CD14-positive monocyte (primary cell): ENCODE results near the gene BTNL3. TPM values are rescaled to one million over a fixed set of nuclear protein-coding genes. Genes with fewer than 3 reads are reported as not detected.

Experiments
- DNase-seq, 3 donors: peaks; one replicate each; pipeline ENCODE4 v3.0.0-alpha.2; 2011 to 2022
- H2AFZ ChIP-seq: 2 replicates; pipeline ENCODE4 v1.6.0; 2012; ENCODE audit warnings: mild to moderate bottlenecking, low read depth, low read length, inconsistent platforms; ENCODE audit not compliant: insufficient read depth, poor library complexity, severe bottlenecking
- H3K27ac ChIP-seq, 2 donors: 1 replicate in 1 of 2; 2 replicates in 1 of 2; pipeline ENCODE4 v1.5.1; 2012 to 2013; ENCODE audit warnings: low read length in 2 of 2, control low read depth in 1 of 2, inconsistent platforms in 1 of 2, low read depth in 1 of 2, mild to moderate bottlenecking in 1 of 2
- H3K27me3 ChIP-seq, 2 donors: one replicate each; pipeline versions ENCODE4 v1.6.0 to v1.6.1; 2011 to 2013; ENCODE audit warnings: low read length in 2 of 2; ENCODE audit not compliant: control insufficient read depth in 2 of 2, insufficient read depth in 2 of 2
- H3K36me3 ChIP-seq, 2 donors: replicated peaks in 1 of 2; 1 replicate in 1 of 2; 2 replicates in 1 of 2; pipeline versions ENCODE4 v1.5.1 to v1.6.1; 2012 to 2013; ENCODE audit warnings: low read length in 2 of 2, control low read depth in 1 of 2, inconsistent platforms in 1 of 2, mild to moderate bottlenecking in 1 of 2; ENCODE audit not compliant: insufficient read depth in 2 of 2, control insufficient read depth in 1 of 2
- H3K4me1 ChIP-seq, 2 donors: 1 replicate in 1 of 2; 2 replicates in 1 of 2; pipeline versions ENCODE4 v1.5.1 to v1.6.1; 2012 to 2013; ENCODE audit warnings: low read length in 2 of 2, control low read depth in 1 of 2, inconsistent platforms in 1 of 2, mild to moderate bottlenecking in 1 of 2, moderate library complexity in 1 of 2; ENCODE audit not compliant: insufficient read depth in 2 of 2, control insufficient read depth in 1 of 2
- H3K4me2 ChIP-seq: replicated peaks from 2 replicates; pipeline ENCODE3; 2012; ENCODE audit warnings: low read length, moderate library complexity, mild to moderate bottlenecking; ENCODE audit not compliant: poor library complexity, severe bottlenecking; ENCODE audit errors: extremely low read depth
- H3K4me3 ChIP-seq, 3 experiments: fragments of 200-600 bp in 1 of 3; sonication (generic) in 1 of 3; replicated peaks in 1 of 3; 1 replicate in 2 of 3; 2 replicates in 1 of 3; pipeline ENCODE4 v1.5.1; 2011 to 2013; ENCODE audit warnings: low read length in 3 of 3, mild to moderate bottlenecking in 3 of 3, control low read depth in 2 of 3, low read depth in 2 of 3, inconsistent platforms in 1 of 3, moderate library complexity in 1 of 3
- H3K79me2 ChIP-seq: 2 replicates; pipeline ENCODE4 v1.6.0; 2012; ENCODE audit warnings: mild to moderate bottlenecking, control low read depth, inconsistent platforms, low read length, moderate library complexity; ENCODE audit not compliant: insufficient read depth
- H3K9ac ChIP-seq: 2 replicates; pipeline ENCODE4 v1.6.0; 2017; ENCODE audit warnings: low read length, mild to moderate bottlenecking; ENCODE audit not compliant: insufficient read depth, poor library complexity, severe bottlenecking
- H3K9me3 ChIP-seq, 2 donors: replicated peaks in 1 of 2; 1 replicate in 1 of 2; 2 replicates in 1 of 2; pipeline versions ENCODE4 v1.5.1 to v1.6.1; 2012 to 2013; ENCODE audit warnings: low read length in 2 of 2, control low read depth in 1 of 2; ENCODE audit not compliant: control insufficient read depth in 1 of 2, insufficient read depth in 1 of 2
- H4K20me1 ChIP-seq: 2 replicates; pipeline ENCODE4 v1.6.0; 2012; ENCODE audit warnings: mild to moderate bottlenecking, low read length, control low read depth, moderate library complexity; ENCODE audit not compliant: insufficient read depth
- H3K27ac Mint-ChIP-seq, 7 donors: one replicate each; pipeline ENCODE4 v1.8.0; 2020; ENCODE audit warnings: mild to moderate bottlenecking in 7 of 7, mixed read lengths in 7 of 7, moderate library complexity in 6 of 7, inconsistent platforms in 2 of 7
- H3K27me3 Mint-ChIP-seq, 3 donors: one replicate each; pipeline ENCODE4 v1.8.0; 2021 to 2022; ENCODE audit warnings: low read depth in 3 of 3, mild to moderate bottlenecking in 3 of 3, mixed read lengths in 3 of 3, moderate library complexity in 3 of 3, inconsistent platforms in 1 of 3
- H3K36me3 Mint-ChIP-seq, 2 donors: one replicate each; pipeline ENCODE4 v1.8.0; 2020; ENCODE audit warnings: mixed read lengths in 2 of 2, inconsistent platforms in 1 of 2, mild to moderate bottlenecking in 1 of 2
- H3K4me1 Mint-ChIP-seq: one replicate; pipeline ENCODE4 v1.8.0; 2020; ENCODE audit warnings: mild to moderate bottlenecking, mixed read lengths
- H3K4me3 Mint-ChIP-seq, 2 donors: one replicate each; pipeline ENCODE4 v1.8.0; 2020; ENCODE audit warnings: mild to moderate bottlenecking in 2 of 2, mixed read lengths in 2 of 2, moderate library complexity in 1 of 2
- H3K9me3 Mint-ChIP-seq, 7 donors: one replicate each; pipeline ENCODE4 v1.8.0; 2020 to 2022; ENCODE audit warnings: mixed read lengths in 7 of 7, mild to moderate bottlenecking in 6 of 7, moderate library complexity in 6 of 7, inconsistent platforms in 2 of 7
- CTCF ChIP-seq: fragments of 200-600 bp; IDR thresholded peaks from one replicate; pipeline ENCODE4 v1.8.0; 2022; ENCODE audit warnings: antibody characterized with exemption, mild to moderate bottlenecking
- WGBS: methylation state at CpG from one replicate; pipeline ENCODE4 v1.1.5; 2013; ENCODE audit warnings: missing lambda C conversion rate; ENCODE audit not compliant: insufficient coverage; 5-methylcytosine and 5-hydroxymethylcytosine counted together
- intact Hi-C, 2 donors: fragments of 100-400 bp; cut with micrococcal nuclease; formaldehyde crosslinking; loops; one replicate each; pipeline versions ENCODE4 v1.15.0 to v1.15.1; 2023
- polyA plus RNA-seq, 3 donors: library from polyadenylated mRNA; depleted of rRNA in 1 of 3; unstranded in 2 of 3; stranded (reverse) in 1 of 3; fragments of 300-500 nt in 2 of 3; fragments of >200 nt in 1 of 3; fragmentation: Illumina TruSeq in 2 of 3; gene quantifications; 1 replicate in 2 of 3; 2 replicates in 1 of 3; pipeline ENCODE4 v1.2.3, GENCODE V29; 2012 to 2021

BTNL3 gene
- polyA plus RNA-seq, 3 donors, result 0.08 to 0.20 TPM; not detected in 1

DNA sequence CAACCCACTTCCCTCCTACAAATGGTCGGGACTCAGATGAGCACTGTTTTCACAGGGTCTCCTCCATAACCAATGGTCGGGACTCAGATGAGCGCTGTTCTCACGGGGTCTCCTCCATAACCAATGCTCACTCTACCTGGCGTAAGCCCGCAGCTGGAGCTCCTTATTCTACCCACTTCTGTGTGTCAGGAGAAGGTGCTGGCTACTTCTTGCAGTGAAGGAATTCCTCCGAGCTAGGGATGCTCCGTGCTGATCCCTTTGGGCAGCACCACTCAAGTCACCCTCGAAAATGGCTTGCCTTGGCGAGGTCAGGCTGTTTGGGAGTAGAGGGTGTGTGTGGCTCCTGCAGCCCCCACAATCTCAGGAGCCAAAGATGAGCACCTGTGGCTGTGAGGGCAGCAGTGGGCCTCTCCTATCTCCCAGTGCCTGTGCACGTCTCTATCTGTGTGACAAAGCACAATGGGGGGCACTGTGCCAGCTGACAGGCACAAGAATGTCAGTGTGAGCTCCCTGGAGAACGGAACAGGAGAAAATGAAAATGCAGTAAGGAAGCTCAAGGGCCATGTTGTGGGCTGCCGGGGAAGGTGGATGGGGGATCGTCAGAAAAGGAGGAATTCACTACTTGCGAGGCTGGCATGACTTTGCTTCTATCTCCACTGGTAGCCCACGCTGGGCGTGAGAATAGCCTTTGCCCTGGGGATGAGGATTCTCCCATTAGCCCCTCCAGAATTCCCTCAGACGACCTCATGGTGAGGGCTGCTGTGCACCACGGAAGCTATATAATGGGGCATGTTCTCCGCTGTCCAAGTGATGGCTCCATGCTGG is 47.6 kb downstream of the BTNL3 start:
- Histone ChIP-seq H3K36me3 (no peaks in the 10 kb centered on the region), H3K27ac (no peak overlapping the region), H3K27me3 (no peaks in the 10 kb centered on the region), H3K4me2 (no peak overlapping the region), H3K4me3 (no peak overlapping the region), H2AFZ (no peak overlapping the region), H3K79me2 (no peaks in the 10 kb centered on the region), H4K20me1 (no peaks in the 10 kb centered on the region), H3K9me3 (peaks cover 0 to 3% of the 10 kb centered on the region in 2 donors), H3K9ac (no peak overlapping the region), H3K4me1 (no peaks in the 10 kb centered on the region)
- intact Hi-C loops, result no loop called here
- TF ChIP-seq CTCF, result no peak
- Mint-ChIP-seq H3K27ac (no peak overlapping the region), H3K27me3 (peaks cover 6 to 22% (median 16%) of the 10 kb centered on the region in 3 donors), H3K4me3 (no peak overlapping the region), H3K4me1 (no peaks in the 10 kb centered on the region), H3K9me3 (peaks cover 2 to 15% (median 5%) of the 10 kb centered on the region in 7 donors), H3K36me3 (no peaks in the 10 kb centered on the region)
- DNase-seq, result no peak
- WGBS, result 93% methylated on average over 9 of the region's 20 CpGs

DNA sequence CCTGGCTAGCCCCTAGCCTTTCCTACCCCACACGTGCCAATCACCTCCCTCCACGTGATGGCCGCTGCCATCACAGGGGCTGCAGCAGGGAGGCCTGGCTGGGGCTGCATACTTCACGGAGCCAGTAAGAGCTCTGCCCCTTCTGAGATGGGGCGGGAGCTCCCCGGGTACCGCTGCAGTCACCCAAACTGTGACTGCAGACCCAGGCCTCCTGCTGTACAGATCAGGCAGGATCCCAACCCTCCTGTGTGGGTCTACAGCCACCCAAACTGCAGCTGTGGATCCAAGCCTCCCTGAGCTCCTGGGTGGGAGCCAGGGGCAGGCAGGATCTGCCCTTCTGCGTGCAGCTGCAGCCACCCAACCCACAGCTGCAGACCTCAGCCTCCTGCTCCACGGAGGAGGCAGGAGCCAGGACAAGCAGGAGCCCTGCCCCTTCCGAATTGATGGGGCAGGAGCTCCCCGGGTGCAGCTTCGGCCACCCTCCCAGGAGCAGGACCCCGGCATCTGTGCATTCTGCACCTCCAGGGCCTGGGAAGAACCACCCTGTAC is 48.2 kb downstream of the BTNL3 start:
- H3K4me3 Mint-ChIP-seq, result no peak overlapping the region
- no peaks in the 10 kb centered on the region for H3K27me3 ChIP-seq

More for the DNA sequence above, 48.2 kb downstream of the BTNL3 start:
- Histone ChIP-seq H3K79me2 (no peaks in the 10 kb centered on the region), H3K27ac (no peak overlapping the region), H3K36me3 (no peaks in the 10 kb centered on the region), H3K4me1 (no peaks in the 10 kb centered on the region), H3K4me3 (no peak overlapping the region), H3K9me3 (peaks cover 0 to 3% of the 10 kb centered on the region in 2 donors), H2AFZ (no peak overlapping the region), H4K20me1 (no peaks in the 10 kb centered on the region), H3K9ac (no peak overlapping the region), H3K4me2 (no peak overlapping the region)
- TF ChIP-seq CTCF, result no peak
- Mint-ChIP-seq H3K4me1 (no peaks in the 10 kb centered on the region), H3K27ac (no peak overlapping the region), H3K9me3 (peaks cover 1 to 12% (median 3%) of the 10 kb centered on the region in 7 donors), H3K36me3 (no peaks in the 10 kb centered on the region), H3K27me3 (peaks cover 7 to 23% (median 14%) of the 10 kb centered on the region in 3 donors)
- intact Hi-C loops, result no loop called here
- WGBS, result 87% methylated on average over 10 of the region's 13 CpGs
- DNase-seq, result no peak
